Measurements from ENCODE around the gene EGFL7. TPM values are rescaled to one million over a fixed set of nuclear protein-coding genes. Genes with fewer than 3 reads are reported as not detected.

The EGFL7 gene
- total and polyA plus RNA-seq, 11 donors, result 56.4 to 142 (median 94.5) TPM

GRCh38 chr9:136643596-136644342, 18.9 kb upstream of the EGFL7 start:
- Histone ChIP-seq H3K36me3 (no peaks in the 10 kb centered on the region), H3K27me3 (peaks cover 0 to 3% (median 0%) of the 10 kb centered on the region in 9 donors), H3K4me1 (peaks cover 4 to 70% (median 47%) of the 10 kb centered on the region in 12 donors), H3K4me3 (peak overlapping the region; percentile 21 to 64 (median 54)), H3K9me3 (no peaks in the 10 kb centered on the region), H3K27ac (peak overlapping the region; percentile 78 to 99 (median 94))
- 45 to 62% (median 56%) methylated on average over 28 to 31 of the region's 31 CpGs for WGBS, 4 donors
- intact Hi-C loops (cut with DNase I), result loop anchor here in 5 of 10 donors (2.0 to 5.0 kb wide), 3 partner anchors 15 to 51 kb away; no protein-coding TSS in a partner anchor
- no peak for TF ChIP-seq POLR2A (IDR thresholded peaks at IDR 0.05)
- TF ChIP-seq CTCF (IDR thresholded peaks at IDR 0.05), result no peak
- no peak for ATAC-seq
- peak in 4 of 5 donors; percentile 48 to 56 (median 50) for DNase-seq

DNA sequence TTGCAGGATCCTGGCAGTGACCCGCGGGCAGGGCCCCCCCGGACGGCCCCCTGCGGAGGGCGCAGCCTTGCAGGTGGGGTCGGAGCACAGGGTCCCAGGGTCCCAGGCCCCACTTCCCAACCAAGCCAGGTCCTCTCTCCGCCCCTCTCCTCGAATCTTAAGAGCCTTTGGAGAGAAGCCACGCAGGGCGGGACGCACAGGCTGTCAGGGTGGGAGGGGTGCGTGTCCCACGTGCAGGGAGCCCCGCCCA, 18.4 kb upstream of the EGFL7 start:
- TF ChIP-seq CTCF (IDR thresholded peaks at IDR 0.05), result no peak
- no peak for TF ChIP-seq POLR2A (IDR thresholded peaks at IDR 0.05)
- Histone ChIP-seq H3K9me3 (no peaks in the 10 kb centered on the region), H3K27ac (peak overlapping the region; percentile 78 to 99 (median 94)), H3K27me3 (peaks cover 0 to 3% (median 0%) of the 10 kb centered on the region in 9 donors), H3K4me1 (peaks cover 4 to 75% (median 48%) of the 10 kb centered on the region in 12 donors), H3K4me3 (peak overlapping the region; percentile 21 to 64 (median 54)), H3K36me3 (no peaks in the 10 kb centered on the region)
- peak in 1 of 4 donors; percentile 55 for ATAC-seq
- 9 to 20% (median 11%) methylated on average over 2 to 15 of the region's 15 CpGs; no CpG with 5 or more reads in 1 of the 4 donors for WGBS, 4 donors
- peak in 3 of 5 donors; percentile 92 to 96 (median 94) for DNase-seq
- intact Hi-C loops (cut with DNase I), result loop anchor here in 4 of 10 donors (2.0 to 5.0 kb wide), 2 partner anchors 15 to 48 kb away; no protein-coding TSS in a partner anchor

GRCh38 chr9:136644593-136645351, 17.9 kb upstream of the EGFL7 start:
- WGBS, 4 donors, result 16 to 33% (median 24%) methylated on average over 9 to 30 of the region's 30 CpGs
- intact Hi-C loops (cut with DNase I), result loop anchor here in 4 of 10 donors (2.0 to 5.0 kb wide), 2 partner anchors 14 to 48 kb away; no protein-coding TSS in a partner anchor
- peak; percentile 78 to 93 (median 88) for TF ChIP-seq CTCF (IDR thresholded peaks at IDR 0.05)
- peak in 1 of 2 donors; percentile 35 for TF ChIP-seq POLR2A (IDR thresholded peaks at IDR 0.05)
- Histone ChIP-seq H3K27me3 (peaks cover 0 to 3% (median 0%) of the 10 kb centered on the region in 9 donors), H3K9me3 (no peaks in the 10 kb centered on the region), H3K27ac (peak overlapping the region; percentile 78 to 99 (median 94)), H3K4me3 (peak overlapping the region in 11 of 12 donors; percentile 15 to 64 (median 55)), H3K4me1 (peaks cover 4 to 80% (median 51%) of the 10 kb centered on the region in 12 donors), H3K36me3 (no peaks in the 10 kb centered on the region)
- peak; percentile 84 to 96 (median 90) for DNase-seq
- ATAC-seq, result peak; percentile 33 to 84 (median 74)
